T-helper 22 cell (primary cell): ENCODE data around the gene SPRYD4.
"Not testable (repeated sequence)": the region's sequence is repeated elsewhere in the genome, so short reads cannot be mapped to it uniquely, and the experiment has no call there.

Experiments used
- DNase-seq: peaks from one replicate; pipeline ENCODE4 v3.0.0-alpha.2; 2020; ENCODE audit warnings: low read depth

Gene SPRYD4

DNA sequence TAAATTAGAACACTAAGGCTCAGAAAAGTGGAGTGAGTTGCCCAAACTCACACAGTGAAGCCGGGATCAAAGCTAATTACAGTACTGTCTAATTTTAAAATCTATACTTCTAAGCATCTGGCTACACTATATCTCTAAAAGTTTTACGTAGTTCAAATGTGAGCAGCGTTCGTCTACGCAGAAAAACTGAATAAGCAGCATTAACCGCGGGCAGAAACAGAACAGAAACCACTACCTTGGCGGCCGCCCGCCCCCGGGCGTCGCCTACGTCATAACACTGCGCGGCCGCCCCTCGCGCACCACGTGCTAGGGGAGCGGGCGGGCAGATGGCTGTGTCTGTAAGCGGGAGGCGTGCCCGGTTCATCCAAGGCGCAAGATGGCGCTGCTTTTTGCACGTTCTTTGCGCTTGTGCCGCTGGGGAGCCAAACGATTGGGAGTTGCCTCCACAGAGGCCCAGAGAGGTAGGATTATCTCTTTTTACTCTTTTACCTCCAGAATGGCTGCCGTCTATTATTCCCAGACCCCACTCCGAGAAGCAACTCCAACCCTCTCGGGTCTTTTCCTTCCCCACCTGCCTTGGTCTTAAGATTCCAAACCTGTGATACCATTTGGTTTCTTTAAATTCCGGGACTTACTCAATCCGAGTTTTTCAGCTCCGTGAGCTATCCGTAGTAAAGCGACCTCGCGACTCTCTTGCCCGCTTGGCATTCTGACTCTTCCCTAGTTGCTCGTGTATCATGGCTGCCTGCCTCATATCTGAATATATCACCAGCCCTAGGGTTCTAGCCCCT is at the start of gene SPRYD4:
Gene SPRYD4 (plus strand): TSS at position 363 of the 791 bp plus-strand sequence. CDS start 14 bp downstream, at position 377.
- DNase-seq = peak; percentile 89

DNA sequence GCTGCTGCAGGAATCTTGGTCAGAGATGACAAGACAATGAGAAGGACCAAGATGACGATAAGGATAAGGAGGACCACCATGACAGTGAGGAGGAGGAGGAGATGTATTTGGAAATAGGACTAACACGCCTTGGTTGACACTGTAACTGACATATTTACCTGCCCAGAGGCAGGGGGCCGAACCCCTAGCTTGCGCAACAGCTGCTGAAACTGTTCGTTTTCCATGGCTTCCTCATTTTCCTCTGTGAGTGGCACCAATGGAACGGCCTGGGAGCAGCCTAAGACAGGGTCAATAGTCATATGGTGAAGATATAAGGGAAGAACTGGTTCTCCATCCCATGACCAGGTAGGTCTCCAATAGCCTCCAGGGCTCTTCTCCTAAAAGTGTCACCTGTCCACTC is 48.0 kb upstream of the SPRYD4 start:
- no peak for DNase-seq

DNA sequence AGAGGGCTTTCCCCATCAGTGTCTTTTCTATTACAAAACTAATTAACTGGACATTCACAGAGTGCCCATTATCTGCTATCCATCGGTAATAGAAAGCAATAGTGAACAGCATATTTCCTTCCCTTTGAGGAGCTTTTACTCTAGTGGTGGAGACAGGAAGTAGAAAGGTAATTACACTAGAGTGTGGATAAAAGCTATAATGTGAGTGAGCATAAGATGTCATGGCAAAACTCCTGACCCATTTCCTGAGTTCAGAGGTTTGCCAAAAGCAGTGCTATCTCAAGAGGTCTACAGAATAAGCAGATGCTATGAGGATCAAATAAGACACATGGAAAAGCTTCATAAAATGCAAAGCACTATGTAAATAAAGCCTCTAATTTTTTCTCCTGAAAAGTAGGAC is 43.2 kb upstream of the SPRYD4 start:
- DNase-seq = no peak

DNA sequence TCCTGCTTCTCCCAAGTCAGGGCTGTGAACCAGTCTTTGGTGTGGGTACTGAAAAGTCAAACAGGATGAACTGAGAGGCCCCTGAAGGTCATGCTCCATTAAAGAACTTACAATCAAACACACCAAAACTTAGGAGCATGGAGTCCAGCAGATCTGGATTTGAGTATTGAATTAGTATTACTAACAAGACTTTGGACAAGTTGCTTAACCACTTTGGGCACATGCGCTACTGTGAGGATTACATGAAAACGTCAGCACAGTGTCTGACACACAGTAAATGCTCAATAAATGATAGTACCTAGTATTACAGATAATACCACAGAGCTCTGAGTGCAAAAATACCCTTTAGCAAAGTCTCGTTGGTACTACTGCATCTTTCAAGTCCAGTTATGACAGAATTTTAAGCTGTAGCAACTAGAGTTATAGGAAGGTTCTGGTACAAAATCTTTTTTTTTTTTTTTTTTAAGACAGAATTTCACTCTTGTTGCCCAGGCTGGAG is 42.4 kb upstream of the SPRYD4 start:
- no peak for DNase-seq

DNA sequence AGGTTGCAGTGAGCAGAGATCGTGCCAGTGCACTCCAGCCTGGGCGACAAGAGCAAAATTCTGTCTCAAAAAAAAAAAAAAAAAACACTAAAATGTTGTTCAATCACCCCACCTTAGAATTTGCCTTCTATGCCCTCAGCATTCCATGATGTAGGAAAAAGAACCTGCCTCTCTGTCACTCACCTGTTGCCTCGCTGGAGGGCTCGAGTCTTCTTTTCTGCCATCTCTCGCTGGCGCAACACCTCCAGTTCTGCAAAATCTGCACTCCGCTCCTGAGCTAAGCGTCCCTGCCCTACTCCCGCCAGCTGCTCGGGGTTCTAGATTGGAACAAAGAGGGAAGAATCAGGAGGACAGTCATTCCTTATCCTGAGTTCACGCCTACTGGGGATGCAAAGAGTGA is 37.1 kb upstream of the SPRYD4 start:
- no peak for DNase-seq

DNA sequence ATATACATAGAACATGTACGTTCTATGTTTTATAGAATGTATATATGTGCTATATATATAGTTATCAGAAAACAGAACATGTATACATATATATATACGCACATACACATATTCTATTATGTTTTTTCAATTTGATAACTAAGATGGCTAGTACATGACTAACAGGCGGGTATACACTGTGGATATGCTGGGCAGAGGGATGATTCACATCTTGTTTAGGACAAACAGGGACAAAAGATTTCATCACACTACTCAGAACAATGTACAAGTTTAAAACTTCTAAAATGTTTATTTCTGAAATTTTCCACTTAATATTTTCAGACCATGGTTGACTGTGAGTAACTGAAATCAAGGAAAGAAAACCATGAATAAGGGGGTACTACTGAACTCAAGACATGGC is 36.5 kb upstream of the SPRYD4 start:
- no peak for DNase-seq

DNA sequence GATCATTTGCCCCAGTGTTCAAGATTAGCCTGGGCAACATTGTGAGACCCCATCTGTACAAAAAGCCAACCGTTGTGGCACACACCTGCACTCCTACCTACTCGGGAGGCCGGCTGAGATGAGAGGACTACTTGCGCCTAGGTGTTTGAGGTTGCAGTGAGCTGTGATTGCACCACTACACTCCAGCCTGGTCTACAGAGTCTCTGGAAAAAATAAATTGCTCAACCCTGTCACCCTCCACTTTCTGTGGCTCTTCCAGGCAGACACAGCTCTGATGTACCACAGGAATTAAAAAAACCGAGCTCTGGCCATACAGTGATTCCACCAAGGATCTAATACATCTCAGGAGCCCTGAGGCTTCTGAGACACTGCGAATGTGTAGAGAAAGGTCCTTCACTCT is 33.5 kb upstream of the SPRYD4 start:
- DNase-seq = no peak

DNA sequence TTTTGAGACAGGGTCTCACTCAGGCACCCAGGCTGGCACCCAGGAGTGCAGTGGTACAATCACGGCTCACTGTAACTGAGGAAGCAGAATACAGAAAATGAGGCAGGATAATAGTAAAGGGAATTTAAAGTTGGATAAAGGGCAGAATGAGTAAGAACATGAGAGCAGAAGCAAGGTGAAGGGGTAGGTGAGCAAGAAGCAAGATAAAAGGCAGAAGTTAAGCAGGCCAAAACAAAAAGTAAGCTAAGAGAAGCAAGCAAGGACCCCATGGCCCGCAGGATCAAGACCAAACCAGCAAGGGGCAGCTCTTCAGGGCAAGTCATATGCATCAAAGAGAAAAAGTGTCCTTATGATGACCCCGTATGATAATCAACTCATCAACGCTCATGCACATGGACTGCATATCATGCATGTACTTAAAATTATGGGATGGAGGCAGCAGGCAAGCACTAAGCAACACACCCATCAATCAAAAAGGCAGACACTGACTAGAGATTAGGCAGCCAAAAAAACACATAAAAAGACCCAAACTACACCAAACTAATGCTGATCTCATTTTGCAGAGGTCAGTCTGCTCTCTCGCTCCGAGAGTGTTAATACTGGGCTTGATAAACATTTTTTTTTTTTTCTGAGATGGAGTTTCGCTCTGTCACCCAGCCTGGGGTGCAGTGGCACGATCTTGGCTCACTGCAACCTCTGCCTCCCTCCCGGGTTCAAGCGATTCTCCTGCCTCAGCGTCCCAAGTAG is 30.8 kb upstream of the SPRYD4 start:
- no peak for DNase-seq

DNA sequence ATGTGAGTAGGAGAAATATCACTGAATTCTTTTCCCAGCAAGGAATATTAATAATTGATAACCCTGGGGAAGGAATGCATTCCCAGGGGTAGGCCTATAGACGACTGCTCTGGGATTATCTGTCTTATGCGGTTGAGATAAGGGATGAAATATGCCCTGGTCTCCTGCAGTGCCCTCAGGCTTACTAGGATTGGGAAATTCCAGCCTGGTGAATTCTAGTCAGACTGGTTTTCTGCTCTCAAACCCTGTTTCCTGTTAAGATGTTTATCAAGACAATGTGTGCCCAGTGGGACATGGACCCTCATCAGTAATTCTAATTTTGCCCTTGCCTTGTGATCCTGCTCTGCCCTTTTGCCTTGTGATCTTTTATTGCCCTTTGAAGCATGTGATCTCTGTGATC is 25.2 kb upstream of the SPRYD4 start:
- DNase-seq = not testable (repeated sequence)

DNA sequence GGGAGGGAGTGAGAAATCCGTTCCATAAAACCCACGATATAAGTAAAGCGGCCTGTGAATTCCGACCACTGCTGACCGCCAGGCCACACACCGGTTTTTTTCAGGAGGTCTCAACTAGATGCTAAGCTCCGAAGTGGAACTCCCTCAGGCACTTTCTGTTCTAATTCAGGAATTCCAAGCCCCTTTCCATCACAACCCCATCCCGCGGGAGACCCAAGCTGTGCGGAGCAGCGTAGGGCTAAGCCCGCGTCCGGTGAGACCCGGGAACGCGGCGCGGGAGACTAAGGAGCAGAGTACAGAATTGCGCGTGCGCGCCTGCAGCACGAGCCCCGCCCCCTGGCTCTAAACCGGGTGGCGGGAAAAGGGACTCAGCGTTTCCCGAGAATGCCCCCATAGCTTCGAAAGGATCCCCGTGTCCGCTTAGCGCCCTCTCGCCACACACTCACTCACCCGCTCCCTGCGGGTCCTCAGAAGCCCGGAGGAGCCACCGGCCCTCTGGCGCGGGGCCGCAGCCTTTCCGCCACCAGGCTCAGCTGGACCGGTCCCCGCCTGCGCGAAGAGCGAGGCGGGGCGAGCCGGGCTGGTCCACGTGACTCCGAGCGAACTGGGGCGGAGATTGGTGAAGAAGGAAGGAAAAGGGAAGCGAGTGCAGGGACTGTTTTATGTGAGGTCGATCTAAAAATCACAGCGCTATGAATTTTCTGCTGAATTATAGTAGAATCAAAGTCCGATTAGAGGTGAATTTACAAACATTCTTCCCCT is 19.3 kb upstream of the SPRYD4 start, which contains the start of gene TIMELESS:
Gene TIMELESS (minus strand): TSS at position 567 of the 762 bp plus-strand sequence. CDS start 15,256 bp downstream, outside the sequence.
- peak; percentile 74 for DNase-seq

DNA sequence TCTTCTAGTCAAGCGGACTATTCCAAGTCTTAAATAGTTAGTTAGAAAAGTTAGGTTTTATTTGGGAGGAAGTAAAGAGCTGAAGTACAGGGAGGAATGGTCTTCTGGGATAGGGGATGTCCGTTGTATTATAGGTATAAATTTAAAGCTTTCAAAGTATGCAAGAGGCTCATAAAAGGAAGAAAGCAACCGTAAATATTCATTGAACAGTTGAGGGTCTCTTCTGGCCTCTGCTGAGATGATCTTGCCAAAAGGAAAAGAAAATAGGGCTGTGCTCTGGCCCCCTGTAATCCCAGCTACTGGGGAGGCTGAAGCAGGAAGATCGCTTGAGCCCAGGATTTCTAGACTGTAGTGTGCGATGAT is 18.8 kb upstream of the SPRYD4 start:
- DNase-seq = no peak

DNA sequence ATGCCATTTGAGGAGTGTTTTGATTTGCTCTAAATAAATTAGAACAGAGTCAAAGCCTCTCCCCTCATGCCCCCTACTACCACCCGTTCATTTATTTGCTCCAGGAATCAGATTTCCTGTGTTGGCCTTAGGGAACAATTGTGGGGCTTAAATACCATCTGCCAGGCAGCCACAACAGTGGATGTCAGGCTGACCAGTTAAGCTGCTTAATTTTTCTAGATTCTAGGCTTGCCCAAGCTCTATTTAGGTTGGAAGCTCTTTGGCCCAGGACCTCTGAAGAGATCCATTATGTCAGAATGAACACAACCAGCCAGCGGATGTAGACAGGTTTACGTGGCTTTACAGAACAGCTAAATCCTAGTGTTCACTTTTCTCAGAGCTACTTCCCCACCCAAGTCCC is 18.1 kb upstream of the SPRYD4 start:
- DNase-seq = no peak

DNA sequence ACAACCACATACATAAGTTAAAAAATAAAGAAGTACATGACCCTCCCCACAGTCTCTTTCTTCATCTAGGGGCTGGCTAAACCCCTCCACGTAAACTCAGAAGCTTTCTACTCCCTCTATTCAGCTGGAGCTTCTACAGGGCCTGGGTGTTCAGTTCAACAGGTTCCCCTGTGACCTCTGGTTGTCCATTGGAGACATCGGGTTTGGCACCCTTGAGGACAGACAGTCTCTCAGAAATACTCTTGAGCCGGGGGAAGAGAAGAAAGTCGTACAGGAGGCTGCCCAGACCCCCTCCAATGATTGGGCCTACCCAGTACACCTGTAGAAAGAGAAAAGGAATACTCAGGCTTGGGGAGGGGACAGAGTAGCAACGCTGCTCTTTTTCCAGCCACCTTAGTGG is 17.2 kb upstream of the SPRYD4 start:
- DNase-seq = no peak

DNA sequence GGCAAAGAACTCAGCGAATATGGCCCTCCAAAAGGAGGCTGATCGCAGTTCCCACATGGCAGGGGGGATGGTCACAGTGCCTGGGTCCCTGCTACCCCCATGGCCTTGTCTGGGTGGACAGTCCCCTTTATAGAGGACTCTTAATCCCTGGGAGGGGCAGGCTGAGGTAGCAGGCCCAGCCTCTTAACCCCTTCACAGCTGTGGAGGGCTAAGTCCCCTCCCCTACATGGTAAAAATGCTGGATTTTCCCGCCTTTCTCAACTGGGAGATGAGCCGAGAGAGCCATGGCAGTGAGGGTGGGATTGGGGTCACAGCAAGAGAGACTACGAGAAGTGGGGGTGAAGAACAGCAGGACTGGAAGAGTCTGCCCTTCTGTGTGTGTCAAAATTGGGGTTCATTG is 13.8 kb upstream of the SPRYD4 start, which contains the start of gene MIP:
Gene MIP (minus strand): TSS at position 101 of the 400 bp plus-strand sequence. CDS start 44 bp downstream, at position 57.
- no peak for DNase-seq

DNA sequence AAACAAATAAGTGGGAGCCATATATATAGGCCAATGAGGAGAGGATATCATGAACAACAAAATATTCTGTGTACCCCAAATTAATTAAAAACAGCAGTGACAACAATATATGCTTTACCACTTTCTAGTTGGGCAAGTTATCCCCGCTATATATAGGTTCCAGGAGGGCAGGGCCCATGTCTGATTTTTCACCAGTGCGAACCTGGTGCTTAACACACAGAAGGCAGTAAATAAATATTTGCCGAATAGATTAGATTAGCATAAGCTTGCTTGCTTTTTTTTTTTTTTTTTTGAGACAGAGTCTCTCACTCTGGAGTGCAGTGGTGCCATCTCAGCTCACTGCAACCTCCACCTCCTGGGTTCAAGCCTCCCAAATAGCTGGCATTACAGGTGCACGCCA is 10.6 kb upstream of the SPRYD4 start:
- DNase-seq = no peak

DNA sequence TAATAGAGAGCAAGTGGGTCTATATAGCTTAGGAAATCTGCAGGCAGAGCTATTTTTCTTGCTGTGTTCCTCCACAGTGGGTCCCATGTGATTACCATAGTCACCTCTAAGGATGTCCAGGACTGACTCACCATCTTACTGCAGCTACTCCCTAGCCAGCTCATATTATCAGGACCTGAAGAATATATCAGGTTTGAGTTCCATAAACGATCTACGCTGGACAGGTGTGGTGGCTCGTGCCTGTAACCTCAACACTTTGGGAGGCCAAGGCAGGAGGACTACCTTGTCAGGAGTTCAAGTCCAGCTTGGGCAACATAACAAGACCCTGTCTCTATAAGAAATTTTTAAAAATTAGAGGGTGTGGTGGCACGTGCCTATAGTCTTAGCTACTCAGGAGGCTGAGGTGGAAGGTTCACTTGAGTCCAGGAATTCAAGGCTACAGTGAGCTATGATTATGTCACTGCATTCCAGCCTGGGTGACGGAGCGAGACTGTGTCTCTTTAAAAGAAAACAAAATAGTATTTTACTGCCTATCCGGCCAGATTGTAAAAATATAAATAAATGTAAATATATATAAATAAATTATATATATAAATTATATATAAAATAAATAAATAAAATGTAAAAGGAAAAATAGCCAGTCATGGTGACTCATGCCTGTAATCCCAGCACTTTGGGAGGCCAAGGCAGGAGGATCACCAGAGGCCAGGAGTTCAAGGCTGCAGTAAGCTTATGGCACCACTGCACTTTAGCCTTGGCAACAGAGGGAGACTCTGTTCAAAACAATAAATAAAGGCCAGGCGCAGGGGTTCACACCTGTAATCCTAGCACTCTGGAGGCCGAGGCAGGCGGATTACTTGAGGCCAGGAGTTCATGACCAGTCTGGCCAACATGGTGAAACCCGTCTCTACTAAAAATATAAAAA is 6.9 kb upstream of the SPRYD4 start:
- no peak for DNase-seq

DNA sequence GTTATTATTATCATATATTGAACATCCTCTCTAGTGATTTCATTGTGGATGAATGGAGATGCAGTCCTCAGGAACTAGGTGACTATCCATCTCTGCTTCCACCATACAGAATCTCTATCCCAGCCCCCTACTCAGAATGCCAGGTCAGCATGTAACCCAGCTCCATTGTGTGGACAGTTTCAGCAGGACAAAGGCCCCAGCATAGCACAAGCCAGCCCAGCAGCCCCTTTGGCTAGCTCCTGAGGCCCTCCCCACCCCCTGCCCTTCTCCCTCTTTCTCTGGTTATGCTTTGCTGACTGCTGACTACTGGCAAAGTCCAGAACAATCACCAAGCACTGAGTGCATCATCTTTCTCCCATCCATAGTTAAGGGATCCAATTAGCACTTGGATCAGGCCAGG is 5.8 kb upstream of the SPRYD4 start:
- no peak for DNase-seq

DNA sequence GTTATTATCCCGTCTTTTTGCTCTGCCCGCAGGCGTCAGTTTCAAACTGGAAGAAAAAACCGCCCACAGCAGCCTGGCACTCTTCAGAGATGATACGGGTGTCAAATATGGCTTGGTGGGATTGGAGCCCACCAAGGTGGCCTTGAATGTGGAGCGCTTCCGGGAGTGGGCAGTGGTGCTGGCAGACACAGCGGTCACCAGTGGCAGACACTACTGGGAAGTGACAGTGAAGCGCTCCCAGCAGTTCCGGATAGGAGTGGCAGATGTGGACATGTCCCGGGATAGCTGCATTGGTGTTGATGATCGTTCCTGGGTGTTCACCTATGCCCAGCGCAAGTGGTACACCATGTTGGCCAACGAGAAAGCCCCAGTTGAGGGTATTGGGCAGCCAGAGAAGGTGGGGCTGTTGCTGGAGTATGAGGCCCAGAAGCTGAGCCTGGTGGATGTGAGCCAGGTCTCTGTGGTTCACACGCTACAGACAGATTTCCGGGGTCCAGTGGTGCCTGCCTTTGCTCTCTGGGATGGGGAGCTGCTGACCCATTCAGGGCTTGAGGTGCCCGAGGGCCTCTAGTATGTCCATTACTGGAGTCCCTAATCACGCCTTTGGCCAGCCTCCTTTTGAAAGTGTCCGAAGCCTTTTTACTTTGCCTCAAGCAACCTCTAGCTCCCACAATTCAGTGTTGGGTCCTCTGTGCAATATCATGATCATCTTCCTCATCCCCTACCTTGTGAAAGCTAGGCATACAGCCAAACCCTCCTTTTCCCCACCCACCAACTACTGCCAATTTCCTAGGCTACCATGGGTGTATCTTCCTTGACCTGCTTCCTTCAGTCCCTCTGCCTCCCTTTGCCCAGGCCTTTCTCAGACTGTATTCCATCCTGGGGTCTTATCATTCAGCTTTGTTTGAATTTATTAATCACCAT is 891 bp downstream of the SPRYD4 start:
- DNase-seq = no peak

DNA sequence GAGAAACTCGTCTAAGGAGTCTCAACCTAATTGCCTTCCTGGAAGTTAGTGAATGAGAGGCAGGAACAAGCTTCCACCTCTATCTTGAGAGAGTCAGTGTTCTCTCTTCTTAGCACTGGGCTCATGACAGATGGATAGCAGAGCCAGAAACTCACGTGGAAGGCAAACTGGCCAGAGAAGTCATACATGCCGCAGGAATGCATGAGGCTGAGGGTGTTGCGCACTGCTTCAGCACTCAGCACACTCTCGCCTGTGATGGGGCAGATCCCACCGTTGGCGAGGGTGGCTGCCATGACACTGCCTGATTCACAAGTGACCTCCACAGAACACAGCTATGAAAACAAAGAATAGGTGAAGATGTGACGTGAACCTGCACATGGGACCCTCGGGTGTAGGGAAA is 6.0 kb downstream of the SPRYD4 start:
- no peak for DNase-seq

DNA sequence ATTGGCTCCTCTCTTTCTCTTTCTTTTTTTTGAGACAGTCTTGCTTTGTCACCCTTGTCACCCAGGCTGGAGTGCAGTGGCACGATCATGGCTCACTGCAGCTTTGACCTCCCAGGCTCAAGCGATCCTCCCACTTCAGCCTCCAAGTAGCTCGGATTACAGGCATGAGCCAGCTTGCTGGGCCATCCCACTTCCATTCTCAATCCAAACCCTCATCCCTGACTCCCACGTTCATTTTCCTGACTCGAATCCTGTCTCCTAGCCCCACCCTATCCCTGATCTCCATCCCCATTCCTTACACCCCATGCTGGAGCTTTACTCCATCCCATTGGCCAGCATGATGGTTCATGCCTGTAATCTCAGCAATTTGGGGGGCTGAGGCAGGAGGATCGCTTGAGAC is 7.8 kb downstream of the SPRYD4 start:
- DNase-seq = no peak
